BLaER1 treated with 17β-estradiol and CSF1 and Interleukin-3, amounts not matched to agents 10 nM and 100 nM (cell line): ENCODE measurements around the gene RASSF7.
"Not testable (repeated sequence)": the region's sequence is repeated elsewhere in the genome, so short reads cannot be mapped to it uniquely, and the experiment has no call there.

ENCODE experiments used
- H3K27ac ChIP-seq, 11 experiments: shearing (Covaris generic); formaldehyde crosslinking; 2 replicates each; pipeline ENCODE4 v1.8.1; 2022
- H3K27me3 ChIP-seq, 11 experiments: shearing (Covaris generic); formaldehyde crosslinking; 2 replicates each; pipeline ENCODE4 v1.8.1; 2022
- H3K36me3 ChIP-seq, 11 experiments: shearing (Covaris generic); formaldehyde crosslinking; 2 replicates each; pipeline ENCODE4 v1.8.1; 2022
- H3K4me1 ChIP-seq, 10 experiments: shearing (Covaris generic); formaldehyde crosslinking; 2 replicates each; pipeline ENCODE4 v1.8.1; 2022
- H3K4me2 ChIP-seq, 11 experiments: shearing (Covaris generic); formaldehyde crosslinking; 2 replicates each; pipeline ENCODE4 v1.8.1; 2022
- H3K4me3 ChIP-seq, 10 experiments: shearing (Covaris generic); formaldehyde crosslinking; 2 replicates each; pipeline ENCODE4 v1.8.1; 2022
- H3K9ac ChIP-seq, 11 experiments: shearing (Covaris generic); formaldehyde crosslinking; 2 replicates each; pipeline ENCODE4 v1.8.1; 2022
- H3K9me3 ChIP-seq, 11 experiments: shearing (Covaris generic); formaldehyde crosslinking; replicated peaks in 1 of 11; 2 replicates each; pipeline ENCODE4 v1.8.1; 2022
- H4K20me1 ChIP-seq, 11 experiments: shearing (Covaris generic); formaldehyde crosslinking; 2 replicates each; pipeline ENCODE4 v1.8.1; 2022
- Cebpa-rat ChIP-seq, 11 experiments: shearing (Covaris generic); IDR thresholded peaks; 2 replicates each; pipeline ENCODE4 v1.8.1; 2022

The RASSF7 gene, protein sequence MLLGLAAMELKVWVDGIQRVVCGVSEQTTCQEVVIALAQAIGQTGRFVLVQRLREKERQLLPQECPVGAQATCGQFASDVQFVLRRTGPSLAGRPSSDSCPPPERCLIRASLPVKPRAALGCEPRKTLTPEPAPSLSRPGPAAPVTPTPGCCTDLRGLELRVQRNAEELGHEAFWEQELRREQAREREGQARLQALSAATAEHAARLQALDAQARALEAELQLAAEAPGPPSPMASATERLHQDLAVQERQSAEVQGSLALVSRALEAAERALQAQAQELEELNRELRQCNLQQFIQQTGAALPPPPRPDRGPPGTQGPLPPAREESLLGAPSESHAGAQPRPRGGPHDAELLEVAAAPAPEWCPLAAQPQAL

GRCh38 chr11:560305-561147 lies at the start of gene RASSF7, which contains the start of gene LMNTD2:
RASSF7 (plus strand) TSS chr11:560970; CDS start chr11:561769, 799 bp downstream.
LMNTD2 (minus strand) TSS chr11:560738; CDS start chr11:560716, 22 bp downstream.
- Histone ChIP-seq H3K9ac (peak within 1 kb of the TSS; percentile 62 to 85 (median 77)), H3K27me3 (peaks cover 40 to 48% (median 44%) of the 10 kb centered on the region in 11 experiments), H3K4me1 (peaks cover 25 to 60% (median 38%) of the 10 kb centered on the region in 10 experiments), H3K36me3 (peaks cover 0 to 22% (median 0%) of the 10 kb centered on the region in 11 experiments; a peak in 5 of 22 replicates), H3K4me2 (peak within 1 kb of the TSS; percentile 93 to 100 (median 98)), H3K27ac (peak within 1 kb of the TSS; percentile 42 to 70 (median 62); a peak in 20 of 22 replicates), H4K20me1 (peaks cover 22 to 66% (median 45%) of the 10 kb centered on the region in 11 experiments; a peak in 21 of 22 replicates), H3K9me3 (no peaks in the 10 kb centered on the region), H3K4me3 (peak within 1 kb of the TSS; percentile 77 to 99 (median 98))
- TF ChIP-seq Cebpa-rat (IDR thresholded peaks at IDR 0.05) = no peak

- peaks cover 11 to 57% (median 24%) of the 10 kb centered on the region in 11 experiments; a peak in 20 of 22 replicates for H3K36me3 ChIP-seq
- peaks cover 12 to 17% (median 16%) of the 10 kb centered on the region in 11 experiments; a peak in 21 of 22 replicates for H3K9me3 ChIP-seq
- peak overlapping the region in 6 of 11 experiments; percentile 5 to 68 (median 58); a peak in 10 of 22 replicates for H3K4me2 ChIP-seq
- H3K9ac ChIP-seq = peak overlapping the region in 5 of 11 experiments; percentile 12 to 38 (median 21); a peak in 3 of 22 replicates
- no peak for TF ChIP-seq Cebpa-rat (IDR thresholded peaks at IDR 0.05)
- peaks cover 16 to 34% (median 23%) of the 10 kb centered on the region in 10 experiments for H3K4me1 ChIP-seq
- H4K20me1 ChIP-seq = peaks cover 0 to 10% (median 0%) of the 10 kb centered on the region in 11 experiments; a peak in 4 of 22 replicates
- H3K27me3 ChIP-seq = no peaks in the 10 kb centered on the region
- no peak overlapping the region for H3K4me3 ChIP-seq
- no peak overlapping the region for H3K27ac ChIP-seq
These were observed 47.8 kb upstream of the RASSF7 start for GRCh38 chr11:512761-513595.

- TF ChIP-seq Cebpa-rat (IDR thresholded peaks at IDR 0.05) = peak in 4 of 11 experiments; percentile 9 to 58 (median 34); a peak in 3 of 22 replicates
- Histone ChIP-seq H3K9ac (no peak overlapping the region), H3K4me2 (no peak overlapping the region), H3K27me3 (no peaks in the 10 kb centered on the region), H3K9me3 (peaks cover 12 to 17% (median 16%) of the 10 kb centered on the region in 11 experiments; a peak in 21 of 22 replicates), H3K4me3 (no peak overlapping the region), H3K4me1 (peaks cover 16 to 37% (median 22%) of the 10 kb centered on the region in 10 experiments), H4K20me1 (peaks cover 0 to 5% (median 0%) of the 10 kb centered on the region in 11 experiments; a peak in 2 of 22 replicates), H3K36me3 (peaks cover 11 to 48% (median 17%) of the 10 kb centered on the region in 11 experiments; a peak in 19 of 22 replicates), H3K27ac (no peak overlapping the region)
These were observed 46.2 kb upstream of the RASSF7 start for GRCh38 chr11:514606-515005.

GRCh38 chr11:515131-515530 lies 45.6 kb upstream of the RASSF7 start:
- Histone ChIP-seq H4K20me1 (peaks cover 0 to 5% (median 0%) of the 10 kb centered on the region in 11 experiments; a peak in 2 of 22 replicates), H3K4me2 (no peak overlapping the region), H3K9ac (no peak overlapping the region), H3K9me3 (peaks cover 12 to 17% (median 16%) of the 10 kb centered on the region in 11 experiments; a peak in 21 of 22 replicates), H3K36me3 (peaks cover 7 to 42% (median 11%) of the 10 kb centered on the region in 11 experiments; a peak in 19 of 22 replicates), H3K27me3 (no peaks in the 10 kb centered on the region), H3K4me3 (no peak overlapping the region), H3K27ac (no peak overlapping the region), H3K4me1 (peaks cover 16 to 37% (median 22%) of the 10 kb centered on the region in 10 experiments)
- TF ChIP-seq Cebpa-rat (IDR thresholded peaks at IDR 0.05) = no peak

GRCh38 chr11:516400-516799 lies 44.4 kb upstream of the RASSF7 start:
- H3K27me3 ChIP-seq = no peaks in the 10 kb centered on the region
- TF ChIP-seq Cebpa-rat (IDR thresholded peaks at IDR 0.05) = no peak
- H3K4me3 ChIP-seq = no peak overlapping the region
- no peak overlapping the region for H3K4me2 ChIP-seq
- H3K4me1 ChIP-seq = peaks cover 15 to 40% (median 24%) of the 10 kb centered on the region in 10 experiments
- H3K27ac ChIP-seq = no peak overlapping the region
- H3K9me3 ChIP-seq = peaks cover 12 to 17% (median 16%) of the 10 kb centered on the region in 11 experiments; a peak in 21 of 22 replicates
- peaks cover 0 to 8% (median 0%) of the 10 kb centered on the region in 11 experiments; a peak in 2 of 22 replicates for H4K20me1 ChIP-seq
- no peak overlapping the region for H3K9ac ChIP-seq
- H3K36me3 ChIP-seq = peaks cover 0 to 30% (median 9%) of the 10 kb centered on the region in 11 experiments; a peak in 13 of 22 replicates

DNA sequence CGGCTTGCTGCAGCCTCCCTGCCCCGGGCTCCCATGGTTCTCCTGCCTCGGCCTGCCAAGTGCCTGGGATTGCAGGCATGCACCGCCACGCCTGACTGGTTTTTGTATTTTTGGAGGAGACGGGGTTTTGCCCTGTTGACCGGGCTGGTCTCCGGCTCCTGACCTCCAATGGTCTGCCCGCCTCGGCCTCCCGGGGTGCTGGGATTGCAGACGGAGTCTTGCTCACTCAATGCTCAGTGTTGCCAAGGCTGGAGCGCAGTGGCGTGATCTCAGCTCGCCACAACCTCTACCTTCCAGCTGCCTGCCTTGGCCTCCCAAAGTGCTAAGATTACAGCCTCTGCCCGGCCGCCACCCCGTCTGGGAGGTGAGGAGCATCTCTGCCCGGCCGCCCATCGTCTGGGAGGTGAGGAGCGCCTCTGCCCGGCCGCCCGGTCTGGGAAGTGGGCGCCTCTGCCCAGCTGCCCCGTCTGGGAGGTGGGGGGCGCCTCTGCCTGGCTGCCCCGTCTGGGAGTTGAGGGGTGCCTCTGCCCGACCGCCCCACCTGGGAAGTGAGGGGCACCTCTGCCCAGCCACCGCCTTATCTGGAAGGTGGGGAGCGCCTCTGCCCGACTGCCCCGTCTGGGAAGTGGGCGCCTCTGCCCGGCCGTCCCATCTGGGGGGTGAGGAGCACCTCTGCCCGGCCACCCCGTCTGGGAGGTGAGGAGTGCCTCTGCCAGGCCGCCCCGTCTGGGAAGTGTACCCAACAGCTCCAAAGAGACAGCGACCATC lies 43.7 kb upstream of the RASSF7 start:
- not testable (repeated sequence) for H3K4me2 ChIP-seq, H3K27ac ChIP-seq, H3K27me3 ChIP-seq, H3K4me3 ChIP-seq, H3K9ac ChIP-seq, H4K20me1 ChIP-seq
- H3K4me1 ChIP-seq = peaks cover 8 to 33% (median 18%) of the 10 kb centered on the region in 10 experiments
- H3K9me3 ChIP-seq = peaks cover 12 to 17% (median 16%) of the 10 kb centered on the region in 11 experiments; a peak in 21 of 22 replicates
- peaks cover 0 to 26% (median 9%) of the 10 kb centered on the region in 11 experiments; a peak in 12 of 22 replicates for H3K36me3 ChIP-seq
